Left lung (tissue), 10 donors: Measurements from ENCODE around the gene LTB4R2. TPM values are rescaled to one million over a fixed set of nuclear protein-coding genes. Genes with fewer than 3 reads are reported as not detected.

Source experiments
- ATAC-seq: fragments of 200-7000 bp; cut with Tn5 transposase; one replicate; pipeline ENCODE4 v1.9.1; 2020; ENCODE audit warnings: moderate library complexity
- DNase-seq, 4 donors: peaks; one replicate each; pipeline ENCODE4 v3.0.0-alpha.2; 2013 to 2020
- H3K27ac ChIP-seq, 2 donors: fragments of 200-600 bp; sonication (generic) in 1 of 2; one replicate each; pipeline versions ENCODE4 v1.5.0 to v1.8.0; 2020 to 2021
- H3K27me3 ChIP-seq, 2 donors: fragments of 200-600 bp; sonication (generic) in 1 of 2; one replicate each; pipeline versions ENCODE4 v1.5.0 to v1.8.0; 2020 to 2021
- H3K36me3 ChIP-seq, 2 donors: fragments of 200-600 bp; sonication (generic) in 1 of 2; one replicate each; pipeline versions ENCODE4 v1.5.0 to v1.8.0; 2020 to 2021
- H3K4me1 ChIP-seq, 2 donors: fragments of 200-600 bp; one replicate each; pipeline ENCODE4 v1.8.0; 2021
- H3K4me3 ChIP-seq, 2 donors: fragments of 200-600 bp; sonication (generic) in 1 of 2; one replicate each; pipeline versions ENCODE4 v1.5.0 to v1.8.0; 2020 to 2021; ENCODE audit warnings: mild to moderate bottlenecking in 1 of 2
- H3K9me3 ChIP-seq, 2 donors: fragments of 200-600 bp; sonication (generic) in 1 of 2; one replicate each; pipeline versions ENCODE4 v1.5.0 to v1.8.0; 2020 to 2021
- CTCF ChIP-seq, 2 donors: fragments of 200-600 bp; sonication (generic) in 1 of 2; IDR thresholded peaks; one replicate each; pipeline versions ENCODE4 v1.5.0 to v1.8.0; 2021; ENCODE audit warnings: antibody characterized with exemption in 2 of 2
- intact Hi-C, 2 donors: fragments of 100-400 bp; cut with DNase I; formaldehyde crosslinking; loops; one replicate each; pipeline versions ENCODE4 v1.11.2 to v1.14.2; 2022
- polyA plus RNA-seq, 6 donors: library from polyadenylated mRNA; unstranded; fragments of 120-200 nt; gene quantifications; one replicate each; pipeline ENCODE4 v1.2.1, GENCODE V29; 2013; ENCODE audit not compliant: insufficient read length in 6 of 6
- total RNA-seq, 2 donors: library from RNA; stranded (reverse); fragmentation: NEBNext Ultra II Directional; extraction: Animal tissue kit (Norgen Biotek cat#: 25700); gene quantifications; one replicate each; pipeline ENCODE4 v1.2.1, GENCODE V29; 2021
- donor health status: DM: no; HTN: yes; CAD: no.
- donor health status: DM: no; HTN: no; CAD: no.

Gene LTB4R2
- total and polyA plus RNA-seq, 8 donors: 4.0 to 6.3 (median 5.6) TPM

- intact Hi-C loops: no loop called here
- no peaks in the 10 kb centered on the region for H3K27me3 ChIP-seq
- DNase-seq: no peak
Measured at GRCh38 chr14:24271834-24272263, 38.1 kb upstream of the LTB4R2 start.

GRCh38 chr14:24272467-24272866, 37.5 kb upstream of the LTB4R2 start:
- Histone ChIP-seq H3K27ac (peak overlapping the region; percentile 97 to 99), H3K36me3 (peaks cover 0 to 28% of the 10 kb centered on the region in 2 donors), H3K4me3 (no peak overlapping the region), H3K9me3 (no peaks in the 10 kb centered on the region), H3K27me3 (no peaks in the 10 kb centered on the region), H3K4me1 (peaks cover 23 to 65% of the 10 kb centered on the region in 2 donors)
- peak; percentile 2 for ATAC-seq
- intact Hi-C loops: no loop called here
- peak in 1 of 4 donors; percentile 30 for DNase-seq
- TF ChIP-seq CTCF (IDR thresholded peaks at IDR 0.05): no peak

More at GRCh38 chr14:24271834-24272263, 38.1 kb upstream of the LTB4R2 start:
- H3K27ac ChIP-seq: peak overlapping the region; percentile 97 to 99
- peaks cover 23 to 58% of the 10 kb centered on the region in 2 donors for H3K4me1 ChIP-seq
- ATAC-seq: no peak
- no peaks in the 10 kb centered on the region for H3K9me3 ChIP-seq
- TF ChIP-seq CTCF (IDR thresholded peaks at IDR 0.05): no peak
- peaks cover 0 to 34% of the 10 kb centered on the region in 2 donors for H3K36me3 ChIP-seq
- peak overlapping the region; percentile 77 to 84 for H3K4me3 ChIP-seq

GRCh38 chr14:24273422-24273998, 36.4 kb upstream of the LTB4R2 start:
- peaks cover 0 to 18% of the 10 kb centered on the region in 2 donors for H3K36me3 ChIP-seq
- no peaks in the 10 kb centered on the region for H3K27me3 ChIP-seq
- ATAC-seq (no peak), DNase-seq (no peak)
- peaks cover 23 to 75% of the 10 kb centered on the region in 2 donors for H3K4me1 ChIP-seq
- no peak overlapping the region for H3K4me3 ChIP-seq
- no peak for TF ChIP-seq CTCF (IDR thresholded peaks at IDR 0.05)
- intact Hi-C loops: no loop called here
- H3K27ac ChIP-seq: peak overlapping the region; percentile 97 to 99
- no peaks in the 10 kb centered on the region for H3K9me3 ChIP-seq

- H3K9me3 ChIP-seq: no peaks in the 10 kb centered on the region
- DNase-seq (peak in 1 of 4 donors; percentile 44), ATAC-seq (peak; percentile 49)
- intact Hi-C loops: no loop called here
- no peak overlapping the region for H3K4me3 ChIP-seq
- peaks cover 0 to 12% of the 10 kb centered on the region in 2 donors for H3K36me3 ChIP-seq
- no peak for TF ChIP-seq CTCF (IDR thresholded peaks at IDR 0.05)
- peaks cover 23 to 81% of the 10 kb centered on the region in 2 donors for H3K4me1 ChIP-seq
- peak overlapping the region; percentile 97 to 99 for H3K27ac ChIP-seq
- no peaks in the 10 kb centered on the region for H3K27me3 ChIP-seq
Measured at GRCh38 chr14:24274101-24274543, 35.8 kb upstream of the LTB4R2 start.

GRCh38 chr14:24277071-24277470, 32.9 kb upstream of the LTB4R2 start:
- no peaks in the 10 kb centered on the region for H3K27me3 ChIP-seq
- TF ChIP-seq CTCF (IDR thresholded peaks at IDR 0.05): no peak
- DNase-seq: no peak
- no peak overlapping the region for H3K4me3 ChIP-seq
- H3K9me3 ChIP-seq: no peaks in the 10 kb centered on the region
- intact Hi-C loops: no loop called here
- H3K27ac ChIP-seq: peak overlapping the region in 1 of 2 donors; percentile 88
- no peak for ATAC-seq
- no peaks in the 10 kb centered on the region for H3K36me3 ChIP-seq
- H3K4me1 ChIP-seq: peaks cover 15 to 99% of the 10 kb centered on the region in 2 donors
